Stimulated activated CD4-positive, alpha-beta T cell treated with anti-CD3 and anti-CD28 coated beads, Interleukin-15, amount 100 ng/mL, for 24 hours (primary cell): ENCODE data around the gene GBGT1.

ENCODE experiments used
- DNase-seq: peaks from one replicate; pipeline ENCODE4 v3.0.0-alpha.2; 2020

The GBGT1 gene

GRCh38 chr9:133160742-133161546 is 2.8 kb downstream of the GBGT1 start:
- peak; percentile 51 for DNase-seq

GRCh38 chr9:133158695-133159094 is 5.0 kb downstream of the GBGT1 start:
- DNase-seq, result no peak

GRCh38 chr9:133155156-133155555 is 8.6 kb downstream of the GBGT1 start:
- DNase-seq, result no peak

- no peak for DNase-seq
Observed at GRCh38 chr9:133154097-133154989, 9.4 kb downstream of the GBGT1 start.

- DNase-seq, result no peak
Observed at GRCh38 chr9:133153227-133154096, 10.3 kb downstream of the GBGT1 start.

- DNase-seq, result no peak
Observed at GRCh38 chr9:133151601-133152525, 11.9 kb downstream of the GBGT1 start.

- no peak for DNase-seq
Observed at GRCh38 chr9:133151041-133151440, 12.7 kb downstream of the GBGT1 start.

GRCh38 chr9:133149130-133150015 is 14.3 kb downstream of the GBGT1 start:
- DNase-seq, result peak; percentile 88

GRCh38 chr9:133148199-133149129 is 15.2 kb downstream of the GBGT1 start:
- peak; percentile 74 for DNase-seq

- peak; percentile 88 for DNase-seq
Observed at GRCh38 chr9:133147412-133148198, 16.1 kb downstream of the GBGT1 start.

GRCh38 chr9:133146746-133147411 is 16.8 kb downstream of the GBGT1 start:
- no peak for DNase-seq

GRCh38 chr9:133144904-133145851 is 18.5 kb downstream of the GBGT1 start:
- no peak for DNase-seq

- DNase-seq, result peak; percentile 95
Observed at GRCh38 chr9:133144142-133144903, 19.4 kb downstream of the GBGT1 start.

GRCh38 chr9:133143639-133144141 is 20.0 kb downstream of the GBGT1 start:
- no peak for DNase-seq

GRCh38 chr9:133142684-133143622 is 20.8 kb downstream of the GBGT1 start:
- DNase-seq, result peak; percentile 58
